NCI-H1694 (cell line): ENCODE measurements around the gene WIPF3.
"Not testable (repeated sequence)": the region's sequence is repeated elsewhere in the genome, so short reads cannot be mapped to it uniquely, and the experiment has no call there.

Experiments
- DNase-seq: peaks from one replicate; lab custom pipeline; 2025; lab: John Stamatoyannopoulos, UW

WIPF3 gene

GRCh38 chr7:29881724-29882123 is 75.4 kb downstream of the WIPF3 start:
- DNase-seq, result no peak

DNA sequence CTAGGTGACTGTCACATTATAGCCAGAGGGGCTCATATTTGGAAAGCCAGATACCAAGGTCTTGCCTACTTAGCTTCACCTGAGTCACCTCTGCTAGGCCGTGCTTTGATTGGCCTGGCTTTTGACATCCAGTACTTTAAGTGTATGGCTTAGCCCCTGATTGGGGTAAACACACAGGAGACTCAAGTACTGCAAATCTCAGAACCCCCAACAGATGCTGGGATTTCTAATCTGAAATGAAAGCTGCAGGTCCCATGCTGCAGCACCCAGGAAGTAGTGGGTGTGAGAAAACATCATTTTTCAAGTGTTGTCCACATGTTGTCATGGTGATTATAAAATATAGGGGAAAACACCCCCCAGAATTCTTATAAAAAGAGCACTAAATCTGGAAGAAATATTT is 76.2 kb downstream of the WIPF3 start:
- DNase-seq, result no peak

DNA sequence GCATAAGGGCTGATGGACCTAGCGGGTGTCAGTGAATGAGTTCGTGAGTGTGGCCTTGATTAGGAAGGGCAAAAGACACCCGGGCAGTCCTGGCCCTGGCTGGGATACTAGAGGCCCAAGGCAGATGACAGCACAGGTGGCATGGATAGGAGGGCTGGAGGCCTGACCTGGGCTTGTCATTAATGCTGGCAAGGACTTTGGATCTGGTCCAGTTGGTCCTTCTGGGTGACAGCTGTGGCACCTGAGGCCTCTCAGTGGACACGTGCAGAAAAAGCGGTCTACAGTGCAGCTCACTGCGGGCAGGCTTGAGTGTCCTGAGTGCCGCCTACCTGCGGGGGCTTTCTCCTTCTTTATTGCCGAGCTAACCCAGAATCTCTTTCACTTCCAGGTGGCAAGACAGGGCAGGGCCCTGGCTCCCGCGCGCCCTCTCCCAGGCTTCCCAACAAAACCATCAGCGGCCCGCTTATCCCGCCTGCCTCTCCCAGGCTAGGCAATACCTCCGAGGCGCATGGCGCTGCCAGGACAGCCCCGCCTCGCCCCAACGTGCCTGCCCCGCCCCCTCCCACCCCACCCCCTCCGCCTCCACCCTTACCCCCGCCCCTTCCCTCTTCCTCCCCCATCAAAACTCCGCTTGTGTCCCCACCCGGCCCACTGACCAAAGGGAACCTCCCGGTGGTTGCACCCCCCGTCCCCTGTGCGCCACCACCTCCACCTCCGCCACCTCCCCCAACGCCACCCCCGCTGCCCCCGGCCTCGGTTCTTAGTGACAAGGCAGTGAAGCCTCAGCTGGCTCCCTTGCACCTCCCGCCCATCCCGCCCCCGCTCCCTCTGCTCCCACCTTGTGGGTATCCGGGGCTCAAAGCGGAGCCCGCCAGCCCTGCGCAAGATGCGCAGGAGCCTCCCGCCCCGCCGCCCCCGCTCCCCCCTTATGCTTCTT is 77.4 kb downstream of the WIPF3 start:
- no peak for DNase-seq

- DNase-seq, result no peak
Measured at GRCh38 chr7:29884399-29885272, 78.3 kb downstream of the WIPF3 start.

DNA sequence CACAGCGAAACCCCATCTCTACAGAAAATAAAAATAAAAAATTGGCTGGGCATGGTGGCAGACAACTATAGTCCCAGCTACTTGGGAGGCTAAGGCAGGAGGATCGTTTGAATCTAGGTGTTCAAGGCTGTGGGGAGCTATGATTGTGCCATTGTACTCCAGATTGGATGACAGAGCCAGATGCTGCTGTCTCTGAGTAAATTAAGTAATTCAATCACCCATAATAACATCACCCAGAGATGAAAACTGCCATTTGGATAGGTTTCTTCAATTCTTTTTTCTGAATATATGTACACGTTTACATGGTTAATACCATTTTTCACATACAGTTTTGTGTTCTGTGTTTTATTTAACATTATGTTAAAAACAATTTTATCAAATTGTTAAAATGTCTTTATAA is 79.3 kb downstream of the WIPF3 start:
- DNase-seq, result peak; percentile 7

GRCh38 chr7:29886827-29887226 is 80.5 kb downstream of the WIPF3 start:
- no peak for DNase-seq

DNA sequence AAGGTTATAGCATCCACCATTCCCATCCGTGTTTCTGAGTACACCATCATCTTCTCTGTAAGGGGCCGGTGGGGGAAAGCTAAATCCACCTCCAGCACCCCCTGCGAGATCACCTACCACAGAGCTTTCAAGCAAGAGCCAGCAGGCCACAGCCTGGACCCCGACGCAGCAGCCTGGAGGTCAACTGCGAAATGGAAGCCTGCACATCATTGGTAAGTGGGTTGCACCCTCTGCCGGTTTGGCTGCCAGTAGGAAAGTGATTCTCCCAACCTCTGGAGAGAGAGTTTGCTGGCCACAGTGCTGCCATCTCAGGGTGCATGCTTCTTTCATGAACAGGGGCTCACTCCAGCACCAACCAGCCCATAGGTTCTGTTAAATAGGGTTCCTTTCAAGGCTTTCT is 81.7 kb downstream of the WIPF3 start:
- DNase-seq, result no peak

DNA sequence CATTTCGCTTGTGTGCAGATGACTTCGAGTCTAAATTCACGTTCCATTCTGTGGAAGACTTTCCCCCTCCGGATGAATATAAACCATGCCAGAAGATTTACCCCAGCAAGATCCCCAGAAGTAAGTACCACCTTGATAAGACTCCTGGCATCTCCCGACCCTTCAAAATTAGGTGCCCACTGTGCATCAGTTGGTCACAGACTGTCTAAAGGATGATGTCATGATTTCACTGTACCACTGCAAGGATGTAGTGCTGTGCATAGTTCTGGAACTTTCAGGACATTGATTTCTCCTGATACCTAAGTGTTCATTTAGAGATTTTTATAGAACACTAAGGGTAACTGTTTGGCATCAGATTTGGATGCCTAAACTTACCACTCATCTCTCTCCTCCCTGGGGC is 83.0 kb downstream of the WIPF3 start:
- DNase-seq, result no peak

DNA sequence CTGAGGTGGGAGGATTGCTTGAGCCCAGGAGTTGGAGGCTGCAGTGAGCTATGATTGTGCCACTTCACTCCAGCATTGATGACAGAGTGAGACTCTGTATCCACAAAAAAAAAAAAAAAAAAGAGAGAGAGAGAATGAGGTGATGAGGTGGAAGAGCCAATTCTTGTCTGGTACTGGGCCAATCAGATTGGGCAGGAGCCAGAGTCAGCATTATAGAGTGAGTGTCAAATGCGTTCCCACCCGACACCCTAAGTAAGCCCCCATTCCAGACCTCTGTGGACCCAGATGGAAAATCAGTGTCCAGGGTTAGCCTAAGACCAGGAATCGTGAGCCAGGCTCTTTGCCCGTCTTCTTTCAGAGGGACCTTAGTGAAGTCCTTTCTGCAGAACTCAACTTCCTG is 83.9 kb downstream of the WIPF3 start:
- DNase-seq, result no peak

GRCh38 chr7:29890786-29891185 is 84.5 kb downstream of the WIPF3 start:
- not testable (repeated sequence) for DNase-seq

GRCh38 chr7:29891766-29892165 is 85.5 kb downstream of the WIPF3 start:
- no peak for DNase-seq

DNA sequence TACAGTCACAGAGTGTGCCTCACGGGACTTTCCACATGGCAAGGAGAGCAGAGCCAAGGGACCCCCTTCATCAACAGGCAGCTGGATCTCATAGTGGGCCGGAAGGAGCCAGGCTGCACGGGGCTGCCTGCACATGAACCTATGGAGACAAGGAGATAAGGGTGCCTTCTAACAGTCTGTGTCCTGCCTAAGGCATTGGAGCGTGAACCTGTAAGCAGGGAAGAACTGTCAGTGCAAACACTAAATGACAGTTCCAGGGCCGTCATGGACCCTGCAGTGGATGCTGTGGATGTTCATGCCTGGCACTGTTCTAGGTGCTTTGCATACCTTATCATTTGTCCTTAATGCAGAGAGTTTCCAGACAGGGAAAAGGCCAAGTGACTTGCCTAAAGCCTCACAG is 85.9 kb downstream of the WIPF3 start:
- DNase-seq, result no peak

GRCh38 chr7:29893351-29893965 is 87.2 kb downstream of the WIPF3 start:
- DNase-seq, result no peak

DNA sequence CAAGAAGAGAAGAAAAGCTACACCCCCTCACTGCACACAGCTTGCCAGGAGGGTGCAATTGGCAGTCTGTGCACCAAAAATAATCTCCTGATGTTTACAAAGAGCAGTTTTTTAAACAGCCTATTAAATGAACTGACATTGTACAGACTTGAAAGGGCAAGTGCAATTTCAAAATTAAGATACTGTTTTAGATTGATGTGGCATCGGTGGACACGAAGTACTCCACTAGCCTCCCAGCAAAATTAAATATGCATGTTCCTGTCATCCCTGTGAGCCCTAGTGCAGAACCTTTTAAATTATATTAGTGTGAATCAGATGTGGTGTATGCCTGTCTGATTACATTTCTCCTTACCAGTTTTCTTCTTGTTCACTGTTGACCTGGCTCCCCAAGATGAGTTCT is 87.9 kb downstream of the WIPF3 start:
- DNase-seq, result no peak

DNA sequence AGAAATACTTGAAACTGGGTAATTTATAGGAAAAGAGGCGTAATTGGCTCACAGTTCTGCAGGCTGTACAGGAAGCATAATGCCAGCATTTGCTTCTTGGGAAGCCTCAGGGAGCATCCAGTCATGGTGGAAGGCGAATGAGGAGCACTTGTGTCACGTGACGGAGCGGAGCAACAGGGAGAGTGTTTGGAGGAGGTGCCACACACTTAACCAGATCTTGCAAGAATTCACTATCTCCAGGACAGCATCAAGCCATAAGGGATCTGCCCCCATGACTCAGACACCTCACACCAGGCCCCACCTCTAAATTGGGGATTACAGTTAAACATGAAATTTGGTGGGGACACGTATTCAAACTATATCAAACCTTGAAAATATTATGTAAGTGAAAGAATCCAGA is 89.3 kb downstream of the WIPF3 start:
- DNase-seq, result no peak

DNA sequence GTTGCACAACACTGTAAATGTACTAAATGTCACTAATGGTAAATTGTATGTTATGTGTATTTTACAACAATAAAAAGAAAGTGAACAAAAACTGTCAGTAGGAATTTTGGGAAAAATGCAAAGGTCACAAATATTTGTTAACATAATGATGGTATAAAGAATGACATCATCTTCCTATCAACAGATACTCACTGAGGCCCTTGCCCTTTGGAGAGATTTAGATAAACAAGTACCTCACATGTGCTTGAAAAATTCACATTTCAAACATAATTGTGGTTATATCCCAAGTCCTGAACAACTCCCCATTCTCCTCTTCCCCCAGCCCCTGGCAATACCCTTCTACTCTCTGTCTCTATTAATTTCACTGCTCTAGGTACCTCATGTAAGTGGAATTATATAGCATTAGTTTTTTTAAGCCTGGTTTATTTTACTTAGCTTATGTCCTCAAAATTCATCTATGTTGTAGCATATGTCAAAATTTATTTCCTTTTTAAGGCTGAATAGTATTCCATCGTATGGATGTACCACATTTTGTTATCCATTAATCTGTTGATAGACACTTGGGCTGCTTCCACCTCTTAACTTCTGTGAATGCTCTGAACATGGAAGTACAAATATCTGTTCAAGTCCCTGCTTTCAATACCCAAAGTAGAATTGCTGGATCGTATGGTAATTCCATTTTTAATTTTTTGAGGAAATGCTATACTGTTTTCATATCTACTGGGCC is 90.5 kb downstream of the WIPF3 start:
- no peak for DNase-seq

- DNase-seq, result no peak
Measured at GRCh38 chr7:29898301-29898700, 92.0 kb downstream of the WIPF3 start.

DNA sequence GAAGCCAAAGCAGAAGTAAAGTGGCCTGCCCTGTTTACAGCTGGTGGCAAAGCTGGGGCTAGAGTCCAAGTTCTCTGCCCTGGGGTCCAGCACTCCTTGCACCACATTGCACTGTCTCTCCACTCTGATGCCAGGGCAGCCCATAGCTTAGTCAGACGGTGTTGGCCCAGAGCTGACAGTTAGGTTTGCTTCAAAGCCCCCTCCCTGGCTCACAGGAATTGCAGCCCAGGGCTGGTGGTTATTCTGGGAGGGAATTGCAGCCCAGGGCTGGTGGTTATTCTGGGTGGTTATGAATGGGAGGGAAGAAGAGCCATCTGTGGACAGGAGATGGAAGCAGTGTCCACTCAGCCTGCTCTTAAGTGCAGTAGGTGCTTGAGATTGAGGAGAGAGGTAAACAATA is 94.4 kb downstream of the WIPF3 start:
- no peak for DNase-seq

- no peak for DNase-seq
Measured at GRCh38 chr7:29906200-29907022, 100.1 kb downstream of the WIPF3 start.

- no peak for DNase-seq
Measured at GRCh38 chr7:29914180-29914579, 107.9 kb downstream of the WIPF3 start.
